Measurements from ENCODE around the gene NFIB.

NFIB gene

DNA sequence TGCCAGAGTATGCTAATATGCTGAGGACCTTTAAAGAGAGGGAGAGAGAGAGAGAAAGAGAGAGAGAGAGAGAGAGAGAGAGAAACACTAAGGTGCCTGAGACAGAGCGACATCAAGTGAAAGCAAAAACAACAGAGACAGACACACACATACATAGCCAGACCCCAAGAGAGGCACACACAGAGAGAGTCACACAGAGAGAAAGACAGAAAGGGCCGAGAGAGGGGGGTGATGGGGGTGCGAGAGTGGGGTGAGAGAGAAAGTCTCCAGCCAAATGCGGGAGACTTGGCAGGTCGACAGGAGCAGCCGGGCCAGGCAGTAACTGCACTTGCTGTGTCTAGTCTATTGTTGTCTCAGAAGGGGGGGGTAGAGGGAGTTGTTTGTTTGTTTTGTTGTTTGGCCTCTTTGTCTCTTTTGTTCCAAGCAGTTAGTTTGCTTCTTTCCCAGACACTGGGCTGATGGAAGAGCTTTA lies 30.1 kb upstream of the NFIB start:
- H3K27ac Mint-ChIP-seq = no peak overlapping the region
- H3K27me3 Mint-ChIP-seq (ENCODE audit: low read depth, poor library complexity) = peaks cover 4% of the 10 kb centered on the region
- no peak overlapping the region for H3K4me3 Mint-ChIP-seq
- no peaks in the 10 kb centered on the region for H3K9me3 Mint-ChIP-seq
- H3K36me3 Mint-ChIP-seq (ENCODE audit: low read depth) = no peaks in the 10 kb centered on the region
- H3K4me1 Mint-ChIP-seq = peaks cover 11% of the 10 kb centered on the region
- no peak for DNase-seq
- TF ChIP-seq, protein P1, sequence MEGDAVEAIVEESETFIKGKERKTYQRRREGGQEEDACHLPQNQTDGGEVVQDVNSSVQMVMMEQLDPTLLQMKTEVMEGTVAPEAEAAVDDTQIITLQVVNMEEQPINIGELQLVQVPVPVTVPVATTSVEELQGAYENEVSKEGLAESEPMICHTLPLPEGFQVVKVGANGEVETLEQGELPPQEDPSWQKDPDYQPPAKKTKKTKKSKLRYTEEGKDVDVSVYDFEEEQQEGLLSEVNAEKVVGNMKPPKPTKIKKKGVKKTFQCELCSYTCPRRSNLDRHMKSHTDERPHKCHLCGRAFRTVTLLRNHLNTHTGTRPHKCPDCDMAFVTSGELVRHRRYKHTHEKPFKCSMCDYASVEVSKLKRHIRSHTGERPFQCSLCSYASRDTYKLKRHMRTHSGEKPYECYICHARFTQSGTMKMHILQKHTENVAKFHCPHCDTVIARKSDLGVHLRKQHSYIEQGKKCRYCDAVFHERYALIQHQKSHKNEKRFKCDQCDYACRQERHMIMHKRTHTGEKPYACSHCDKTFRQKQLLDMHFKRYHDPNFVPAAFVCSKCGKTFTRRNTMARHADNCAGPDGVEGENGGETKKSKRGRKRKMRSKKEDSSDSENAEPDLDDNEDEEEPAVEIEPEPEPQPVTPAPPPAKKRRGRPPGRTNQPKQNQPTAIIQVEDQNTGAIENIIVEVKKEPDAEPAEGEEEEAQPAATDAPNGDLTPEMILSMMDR (IDR thresholded peaks at IDR 0.05) = no peak

DNA sequence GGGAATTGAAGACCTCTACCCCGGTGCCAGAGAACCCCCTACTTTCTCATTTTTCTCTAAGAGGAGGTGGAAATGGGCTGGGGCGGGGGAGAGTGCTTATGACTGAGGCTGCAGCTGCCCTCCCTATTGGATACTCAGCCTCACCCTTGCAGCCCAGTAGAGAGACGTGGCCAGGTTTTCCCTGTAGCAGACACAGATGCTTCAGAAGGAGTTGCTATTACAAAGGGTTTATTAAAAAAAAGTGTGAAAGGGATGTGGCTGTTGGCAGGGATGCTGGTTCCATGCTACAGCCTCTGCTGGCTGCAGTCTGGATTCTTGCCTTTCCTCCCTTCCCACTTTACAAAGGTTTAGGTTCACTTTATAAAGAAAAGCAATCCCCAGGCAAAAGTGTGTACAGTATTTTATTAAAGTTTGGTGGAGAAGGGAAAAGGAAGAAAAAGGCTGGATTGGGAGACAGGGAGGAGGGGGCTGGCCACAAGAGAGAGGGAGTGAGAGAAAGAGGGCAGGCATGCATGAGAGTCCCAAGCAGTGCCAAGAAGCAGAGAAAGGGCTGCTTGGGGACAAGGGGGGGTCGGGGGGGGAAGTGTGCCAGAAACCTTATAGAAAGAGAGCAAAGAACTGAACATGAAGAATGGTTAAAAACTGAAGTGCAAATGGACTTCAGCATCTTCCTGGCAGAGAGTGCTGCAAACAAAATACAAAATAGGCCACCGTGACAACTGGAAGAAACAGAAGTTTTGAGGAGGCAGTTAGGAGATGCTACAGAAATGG lies 29.5 kb upstream of the NFIB start:
- Mint-ChIP-seq H3K4me3 (no peak overlapping the region), H3K27ac (no peak overlapping the region), H3K36me3 (ENCODE audit: low read depth) (no peaks in the 10 kb centered on the region), H3K9me3 (no peaks in the 10 kb centered on the region), H3K27me3 (ENCODE audit: low read depth, poor library complexity) (peaks cover 8% of the 10 kb centered on the region), H3K4me1 (peaks cover 5% of the 10 kb centered on the region)
- TF ChIP-seq, protein P1 (IDR thresholded peaks at IDR 0.05) = no peak
- DNase-seq = no peak

DNA sequence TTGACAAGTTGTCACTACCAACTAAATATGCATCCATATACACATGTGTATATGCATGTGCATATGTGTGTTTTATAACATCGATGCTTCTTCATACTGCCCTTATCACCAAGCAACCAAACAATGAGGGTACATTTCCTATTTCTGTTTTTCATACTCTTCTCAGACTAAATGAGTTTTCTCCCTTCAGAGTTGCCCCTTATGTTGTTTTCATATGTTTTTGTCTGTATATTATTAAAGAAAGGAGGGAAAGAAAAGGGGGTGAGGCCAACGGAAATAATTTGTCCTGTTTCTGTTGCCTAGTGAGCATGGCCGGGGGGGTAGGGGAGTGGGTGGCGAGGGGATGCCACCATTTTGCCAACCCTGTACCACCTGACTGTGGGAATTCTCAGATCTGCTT lies 28.8 kb upstream of the NFIB start:
- Mint-ChIP-seq H3K36me3 (ENCODE audit: low read depth) (no peaks in the 10 kb centered on the region), H3K4me3 (no peak overlapping the region), H3K4me1 (no peaks in the 10 kb centered on the region), H3K27ac (no peak overlapping the region), H3K27me3 (ENCODE audit: low read depth, poor library complexity) (peaks cover 11% of the 10 kb centered on the region), H3K9me3 (no peaks in the 10 kb centered on the region)
- no peak for DNase-seq
- TF ChIP-seq, protein P1 (IDR thresholded peaks at IDR 0.05) = no peak

DNA sequence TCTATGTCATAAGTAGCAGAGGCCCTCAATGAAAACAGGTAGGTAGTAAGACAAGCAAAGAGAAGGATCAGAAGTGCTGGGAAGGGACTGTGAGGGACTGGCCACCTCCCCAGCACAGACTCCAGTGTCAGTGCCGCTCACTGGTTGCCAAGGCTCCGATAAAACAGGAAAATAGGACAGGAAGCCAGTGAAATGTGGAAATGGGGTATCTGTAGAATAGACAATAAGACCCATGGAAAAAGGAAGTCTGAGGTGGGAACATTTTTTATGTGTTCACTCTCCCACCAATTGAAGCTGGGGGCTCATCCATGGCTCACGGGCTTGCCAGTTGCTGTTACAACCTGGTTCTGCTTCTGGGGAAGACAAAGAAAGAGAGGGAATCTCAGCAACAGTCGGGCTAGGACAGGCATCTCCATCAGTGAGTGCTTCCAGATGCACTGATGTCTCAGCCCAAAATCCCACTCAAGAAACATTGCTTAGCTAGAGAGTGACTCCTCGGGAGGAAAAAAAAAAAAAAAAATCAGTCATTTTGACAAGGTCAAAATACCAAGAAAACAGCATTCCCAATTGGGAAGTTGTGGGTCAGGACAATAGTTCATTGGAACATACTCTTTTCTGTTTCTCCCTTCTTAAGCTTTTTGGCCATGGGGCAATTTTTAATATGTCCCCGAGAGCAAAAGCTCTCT lies 27.6 kb upstream of the NFIB start:
- no peak for DNase-seq
- TF ChIP-seq, protein P1 (IDR thresholded peaks at IDR 0.05) = no peak

DNA sequence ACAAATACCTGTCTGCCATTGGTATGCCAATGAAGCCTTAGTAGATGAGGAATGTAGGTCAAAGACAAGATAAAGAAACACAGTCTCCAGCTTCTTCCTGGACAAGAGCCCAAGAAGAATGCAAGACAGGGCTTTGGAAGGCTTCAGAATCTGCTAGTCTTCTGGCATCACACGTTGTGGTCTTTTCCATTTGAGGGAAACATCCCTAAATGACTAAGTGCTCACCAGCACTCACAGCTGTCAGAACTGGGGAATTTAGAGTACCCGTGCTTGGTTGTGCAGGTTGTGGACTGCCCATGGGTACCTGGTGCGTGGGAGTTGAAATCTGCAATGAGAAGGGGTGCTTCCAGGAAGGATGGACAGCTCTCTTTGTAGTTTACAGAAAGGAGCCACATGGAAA lies 27.1 kb upstream of the NFIB start:
- Mint-ChIP-seq H3K9me3 (no peaks in the 10 kb centered on the region), H3K36me3 (ENCODE audit: low read depth) (no peaks in the 10 kb centered on the region), H3K4me3 (no peak overlapping the region), H3K27ac (no peak overlapping the region), H3K27me3 (ENCODE audit: low read depth, poor library complexity) (peaks cover 15% of the 10 kb centered on the region), H3K4me1 (no peaks in the 10 kb centered on the region)
- no peak for DNase-seq
- TF ChIP-seq, protein P1 (IDR thresholded peaks at IDR 0.05) = no peak

More for the DNA sequence above, 27.6 kb upstream of the NFIB start:
- no peak overlapping the region for H3K4me3 Mint-ChIP-seq
- no peaks in the 10 kb centered on the region for H3K4me1 Mint-ChIP-seq
- no peaks in the 10 kb centered on the region for H3K36me3 Mint-ChIP-seq (ENCODE audit: low read depth)
- H3K27me3 Mint-ChIP-seq (ENCODE audit: low read depth, poor library complexity) = peaks cover 15% of the 10 kb centered on the region
- H3K27ac Mint-ChIP-seq = no peak overlapping the region
- no peaks in the 10 kb centered on the region for H3K9me3 Mint-ChIP-seq
